Uterus (tissue), 2 donors: ENCODE data around the gene DRC3.

Experiments used
- CTCF ChIP-seq, 4 experiments: fragments of 200-600 bp in 2 of 4; fragments of 450-650 bp in 2 of 4; sonication (generic) in 2 of 4; IDR thresholded peaks; one replicate each; pipeline ENCODE4 v1.5.1; 2016 to 2019; ENCODE audit warnings: antibody characterized with exemption in 4 of 4, mild to moderate bottlenecking in 2 of 4, moderate library complexity in 1 of 4
- POLR2A ChIP-seq, 2 donors: fragments of 450-650 bp; IDR thresholded peaks; one replicate each; pipeline ENCODE4 v1.6.1; 2016; ENCODE audit warnings: antibody characterized with exemption in 2 of 2, mild to moderate bottlenecking in 1 of 2, moderate library complexity in 1 of 2

GRCh38 chr17:18065546-18065945 lies 92.9 kb downstream of the DRC3 start:
- TF ChIP-seq CTCF (IDR thresholded peaks at IDR 0.05) (no peak), POLR2A (IDR thresholded peaks at IDR 0.05) (no peak)
